Femur (tissue), 1 donor: ENCODE measurements around the gene FHOD3.
"Not testable (repeated sequence)": the region's sequence is repeated elsewhere in the genome, so short reads cannot be mapped to it uniquely, and the experiment has no call there.

Source experiments
- DNase-seq: peaks from one replicate; pipeline ENCODE4 v3.0.0-alpha.2; 2017

Gene FHOD3

GRCh38 chr18:36721351-36721750, 423.8 kb downstream of the FHOD3 start:
- not testable (repeated sequence) for DNase-seq

DNA sequence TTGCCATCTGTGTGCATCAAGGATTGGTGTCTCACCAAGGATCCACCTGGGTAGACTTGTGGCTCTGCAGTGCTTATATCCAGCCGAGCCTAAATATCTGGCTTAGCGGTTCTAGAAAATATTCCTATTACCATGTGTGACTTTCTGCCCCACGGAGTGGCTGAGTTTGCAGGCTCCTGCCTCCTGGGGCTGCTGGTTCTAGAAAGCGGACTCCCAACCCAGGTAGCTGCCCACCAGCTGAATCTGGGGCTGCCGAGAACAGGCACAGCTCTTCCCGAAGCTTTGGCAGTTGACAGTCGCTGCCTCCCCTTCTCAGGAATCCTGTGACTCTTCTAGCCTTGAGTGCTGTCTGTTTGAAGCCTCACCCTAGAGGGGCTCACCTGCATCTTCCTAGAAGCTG, 426.7 kb downstream of the FHOD3 start:
- no peak for DNase-seq

GRCh38 chr18:36724591-36725001, 427.1 kb downstream of the FHOD3 start:
- DNase-seq, result peak; percentile 51

DNA sequence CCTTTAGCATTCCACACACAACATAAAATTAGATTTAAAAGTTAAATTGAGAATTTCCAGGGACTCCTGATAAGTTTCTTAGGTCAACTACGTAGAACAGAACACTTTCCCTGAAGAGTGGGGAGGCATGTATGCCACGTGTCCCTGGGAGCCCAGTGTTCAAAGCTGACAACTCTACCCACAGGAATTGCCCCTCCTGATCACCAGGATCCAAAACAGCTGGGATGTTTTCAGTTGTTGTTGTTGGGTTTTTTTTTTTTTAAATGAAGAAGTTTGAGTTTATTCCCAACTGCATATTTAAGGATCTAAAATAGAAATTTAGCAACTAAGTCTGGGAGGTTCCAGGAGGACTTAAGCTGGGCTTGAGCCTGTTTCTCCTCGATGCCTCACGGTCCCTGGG, 430.8 kb downstream of the FHOD3 start:
- no peak for DNase-seq

GRCh38 chr18:36729197-36729596, 431.7 kb downstream of the FHOD3 start:
- DNase-seq, result no peak

- no peak for DNase-seq
These were observed 434.8 kb downstream of the FHOD3 start for GRCh38 chr18:36732264-36732663.

- no peak for DNase-seq
These were observed 435.6 kb downstream of the FHOD3 start for GRCh38 chr18:36733150-36733549.

- DNase-seq, result no peak
These were observed 437.1 kb downstream of the FHOD3 start for GRCh38 chr18:36734596-36734995.

GRCh38 chr18:36735130-36735529, 437.6 kb downstream of the FHOD3 start:
- DNase-seq, result no peak

- no peak for DNase-seq
These were observed 438.6 kb downstream of the FHOD3 start for GRCh38 chr18:36736094-36736493.

DNA sequence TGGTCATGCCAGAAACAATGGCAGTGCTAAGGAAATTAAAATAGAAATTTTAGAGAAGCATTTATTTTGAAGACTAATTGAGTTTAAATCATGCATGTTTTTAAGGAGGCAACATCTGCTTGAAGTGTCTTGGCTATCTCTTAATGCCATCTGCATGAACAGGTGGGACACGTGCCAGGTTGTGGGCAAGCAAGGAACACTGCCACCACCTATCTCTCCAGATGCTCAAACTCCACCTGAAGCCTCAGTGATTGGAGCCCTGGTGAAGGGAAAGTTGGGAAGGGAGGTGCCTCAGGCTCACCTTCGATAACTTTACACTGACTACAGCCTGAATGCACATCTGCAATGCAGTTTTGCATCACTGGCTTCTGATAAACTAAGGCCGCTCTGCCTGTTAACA, 439.8 kb downstream of the FHOD3 start:
- no peak for DNase-seq

GRCh38 chr18:36744261-36744876, 446.9 kb downstream of the FHOD3 start:
- no peak for DNase-seq

GRCh38 chr18:36745219-36745975, 447.9 kb downstream of the FHOD3 start:
- DNase-seq, result peak; percentile 8

DNA sequence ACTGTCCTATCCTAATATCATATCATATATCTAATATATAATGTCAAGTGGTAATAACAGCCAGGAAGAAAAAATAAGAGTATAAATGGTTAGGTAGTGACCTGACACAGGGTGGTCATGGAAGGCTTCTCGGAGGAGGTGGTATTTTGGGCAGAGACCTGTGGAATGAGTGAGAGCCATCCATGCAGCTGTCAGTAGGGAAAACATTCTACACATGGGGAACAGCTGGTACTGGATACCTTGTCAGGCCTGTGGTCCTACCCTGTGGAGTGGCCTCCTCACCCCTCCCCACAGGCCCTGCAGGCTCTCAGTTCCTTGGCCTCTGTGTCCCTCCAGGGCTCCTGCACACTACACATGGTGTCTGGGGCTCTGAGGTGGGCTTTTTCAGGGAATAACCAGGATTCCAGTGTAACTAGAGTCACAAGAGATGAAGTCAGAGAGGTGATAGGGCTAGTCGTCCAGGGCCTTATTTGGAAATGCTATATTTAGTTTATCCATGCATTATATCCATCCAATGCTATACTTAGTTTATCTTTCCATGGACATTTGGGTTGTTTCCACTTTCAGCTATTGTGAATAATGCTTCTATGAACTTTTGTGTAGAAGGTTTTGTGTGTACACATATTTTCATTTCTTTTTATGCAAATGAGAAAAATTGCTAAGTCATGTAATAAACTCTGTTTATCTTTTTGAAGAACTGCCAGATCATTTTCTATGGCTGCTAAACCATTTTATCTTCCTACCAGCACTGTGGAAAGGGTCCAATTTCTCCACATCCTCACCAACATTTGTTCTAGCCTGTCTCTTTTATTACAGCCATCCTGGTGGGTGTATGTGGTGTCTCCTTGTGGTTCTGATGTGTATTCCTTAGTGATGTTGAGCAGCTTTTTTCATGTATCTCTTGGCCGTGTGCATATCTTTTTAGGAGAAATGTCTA, 455.7 kb downstream of the FHOD3 start:
- DNase-seq, result peak; percentile 10

- no peak for DNase-seq
These were observed 458.7 kb downstream of the FHOD3 start for GRCh38 chr18:36756242-36756641.

DNA sequence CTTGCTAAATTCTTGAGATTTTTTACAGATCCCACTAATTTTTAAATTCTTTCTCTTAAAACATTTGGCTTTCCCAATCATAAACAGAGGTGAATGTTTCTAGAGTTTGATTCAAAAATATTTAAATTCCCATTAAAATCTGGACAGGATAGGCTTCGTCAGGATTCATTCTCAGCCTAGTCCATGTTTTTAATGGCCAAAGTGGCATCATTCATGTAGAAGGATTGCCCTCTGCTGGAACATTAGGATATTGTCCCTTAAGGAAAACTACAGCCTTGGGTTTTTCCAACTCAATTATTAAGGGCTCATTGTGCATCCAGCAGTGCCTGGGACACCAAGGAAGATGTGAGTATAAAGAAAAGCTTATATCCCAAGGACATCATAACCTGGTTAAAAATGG, 459.6 kb downstream of the FHOD3 start:
- DNase-seq, result no peak

- no peak for DNase-seq
These were observed 460.5 kb downstream of the FHOD3 start for GRCh38 chr18:36757991-36758390.

- DNase-seq, result no peak
These were observed 461.1 kb downstream of the FHOD3 start for GRCh38 chr18:36758623-36759022.

DNA sequence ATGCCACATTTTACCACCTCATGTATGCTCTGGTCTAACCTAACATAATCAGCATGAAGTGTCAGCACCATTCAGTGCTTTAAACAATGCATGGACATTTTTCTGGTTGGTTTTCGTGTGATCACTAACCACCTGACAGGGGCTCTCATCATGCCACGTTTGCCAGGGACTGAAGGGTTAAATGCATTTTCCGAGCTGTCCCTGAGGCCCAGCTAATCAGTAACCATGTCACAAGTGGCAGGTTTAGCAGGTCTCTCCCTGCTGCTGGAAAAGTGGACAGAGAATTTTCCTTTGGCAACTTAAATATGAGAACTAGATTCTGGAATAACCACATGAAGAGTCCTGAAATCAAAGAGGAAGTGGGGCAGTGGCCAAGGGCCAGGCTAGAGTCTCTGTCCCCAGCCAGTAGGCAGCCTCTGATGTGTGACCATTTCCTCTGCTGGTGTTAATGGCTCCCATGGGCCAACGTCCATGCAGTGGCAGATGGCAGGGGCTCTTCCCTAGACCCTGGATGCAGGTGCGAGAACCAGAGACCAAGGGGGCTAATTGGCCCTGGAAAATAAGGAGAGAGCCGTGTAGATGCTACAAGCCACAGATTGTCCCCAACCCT, 461.8 kb downstream of the FHOD3 start:
- DNase-seq, result no peak

- no peak for DNase-seq
These were observed 463.1 kb downstream of the FHOD3 start for GRCh38 chr18:36760598-36760997.

GRCh38 chr18:36761186-36761698, 463.7 kb downstream of the FHOD3 start:
- DNase-seq, result no peak

DNA sequence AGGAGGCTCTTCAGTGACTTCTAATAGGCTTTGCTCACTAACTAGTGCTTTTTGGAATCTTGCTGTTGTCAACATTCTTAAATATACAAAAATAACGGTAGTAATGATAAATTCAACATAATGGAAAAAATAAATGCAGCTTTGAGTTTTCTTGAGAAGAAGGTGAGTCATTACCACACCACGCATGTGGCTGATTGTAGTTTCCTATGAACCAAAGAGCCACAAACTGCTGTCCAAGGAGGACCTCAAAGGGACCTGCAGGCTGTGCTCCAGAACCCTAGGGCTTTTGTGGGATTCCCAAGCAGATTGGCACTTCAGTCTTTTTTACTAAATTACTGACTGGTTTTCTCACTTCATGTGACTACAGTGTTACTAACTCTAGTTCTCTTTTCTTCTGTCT, 464.6 kb downstream of the FHOD3 start:
- no peak for DNase-seq

DNA sequence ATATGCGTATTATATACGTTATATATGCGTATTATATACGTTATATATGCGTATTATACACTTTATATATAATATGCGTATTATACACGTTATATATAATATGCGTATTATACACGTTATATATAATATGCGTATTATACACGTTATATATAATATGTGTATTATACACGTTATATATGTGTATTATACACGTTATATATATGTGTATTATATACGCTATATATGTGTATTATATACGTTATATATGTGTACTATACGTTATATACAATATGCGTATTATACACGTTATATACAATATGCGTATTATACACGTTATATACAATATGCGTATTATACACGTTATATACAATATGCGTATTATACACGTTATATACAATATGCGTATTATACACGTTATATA, 465.5 kb downstream of the FHOD3 start:
- not testable (repeated sequence) for DNase-seq
